Kidney epithelial cell (primary cell): Measurements from ENCODE around the gene SH3GLB2. TPM values are rescaled to one million over a fixed set of nuclear protein-coding genes. Genes with fewer than 3 reads are reported as not detected.
"Not testable (repeated sequence)": the region's sequence is repeated elsewhere in the genome, so short reads cannot be mapped to it uniquely, and the experiment has no call there.

Source experiments
- DNase-seq: peaks from one replicate; pipeline ENCODE4 v3.0.0-alpha.2; 2010; ENCODE audit warnings: low read depth
- H3K27me3 ChIP-seq: 2 replicates; pipeline ENCODE4 v1.6.0; 2011; ENCODE audit warnings: low read length; ENCODE audit not compliant: control insufficient read depth, insufficient read depth
- H3K36me3 ChIP-seq: 2 replicates; pipeline ENCODE4 v1.5.1; 2011; ENCODE audit warnings: low read length; ENCODE audit not compliant: control insufficient read depth, insufficient read depth
- H3K4me3 ChIP-seq: 2 replicates; pipeline ENCODE4 v1.5.1; 2011; ENCODE audit warnings: low read depth, mild to moderate bottlenecking, control low read depth, low read length
- total RNA-seq: library from RNA; depleted of rRNA; stranded (reverse); fragments of >200 nt; gene quantifications from 2 replicates; pipeline ENCODE4 v1.2.3, GENCODE V29; 2015
- TF ChIP-seq, protein P1 (sequence below): IDR thresholded peaks from 2 replicates; pipeline ENCODE4 v1.5.1; 2011; ENCODE audit warnings: mild to moderate bottlenecking, moderate library complexity, low read length, control low read depth, inconsistent platforms; ENCODE audit not compliant: insufficient read depth, poor library complexity, severe bottlenecking

Gene SH3GLB2
- total RNA-seq, 1 donor from 2014 or later = 101 TPM

DNA sequence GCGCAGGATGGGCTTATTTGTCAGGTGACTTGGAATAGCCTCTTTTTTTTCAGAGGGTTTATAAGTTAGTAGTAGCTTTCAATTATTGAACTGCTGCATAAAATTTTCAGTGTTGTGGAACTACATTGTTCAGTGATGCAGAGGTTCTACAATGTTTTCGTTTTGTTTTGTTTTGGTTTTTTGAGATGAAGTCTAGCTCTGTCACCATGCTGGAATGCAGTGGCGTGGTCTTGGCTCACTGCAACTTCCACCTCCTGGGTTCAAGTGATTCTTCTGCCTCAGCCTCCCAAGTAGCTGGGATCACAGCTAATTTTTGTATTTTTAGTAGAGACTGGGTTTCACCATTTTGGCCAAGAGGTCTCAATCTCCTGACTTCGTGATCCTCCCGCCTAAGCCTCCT is 58.6 kb downstream of the SH3GLB2 start:
- DNase-seq = no peak
- TF ChIP-seq, protein P1, sequence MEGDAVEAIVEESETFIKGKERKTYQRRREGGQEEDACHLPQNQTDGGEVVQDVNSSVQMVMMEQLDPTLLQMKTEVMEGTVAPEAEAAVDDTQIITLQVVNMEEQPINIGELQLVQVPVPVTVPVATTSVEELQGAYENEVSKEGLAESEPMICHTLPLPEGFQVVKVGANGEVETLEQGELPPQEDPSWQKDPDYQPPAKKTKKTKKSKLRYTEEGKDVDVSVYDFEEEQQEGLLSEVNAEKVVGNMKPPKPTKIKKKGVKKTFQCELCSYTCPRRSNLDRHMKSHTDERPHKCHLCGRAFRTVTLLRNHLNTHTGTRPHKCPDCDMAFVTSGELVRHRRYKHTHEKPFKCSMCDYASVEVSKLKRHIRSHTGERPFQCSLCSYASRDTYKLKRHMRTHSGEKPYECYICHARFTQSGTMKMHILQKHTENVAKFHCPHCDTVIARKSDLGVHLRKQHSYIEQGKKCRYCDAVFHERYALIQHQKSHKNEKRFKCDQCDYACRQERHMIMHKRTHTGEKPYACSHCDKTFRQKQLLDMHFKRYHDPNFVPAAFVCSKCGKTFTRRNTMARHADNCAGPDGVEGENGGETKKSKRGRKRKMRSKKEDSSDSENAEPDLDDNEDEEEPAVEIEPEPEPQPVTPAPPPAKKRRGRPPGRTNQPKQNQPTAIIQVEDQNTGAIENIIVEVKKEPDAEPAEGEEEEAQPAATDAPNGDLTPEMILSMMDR = no peak
- peaks cover 4% of the 10 kb centered on the region for H3K36me3 ChIP-seq
- H3K27me3 ChIP-seq = no peaks in the 10 kb centered on the region
- H3K4me3 ChIP-seq = no peak overlapping the region

DNA sequence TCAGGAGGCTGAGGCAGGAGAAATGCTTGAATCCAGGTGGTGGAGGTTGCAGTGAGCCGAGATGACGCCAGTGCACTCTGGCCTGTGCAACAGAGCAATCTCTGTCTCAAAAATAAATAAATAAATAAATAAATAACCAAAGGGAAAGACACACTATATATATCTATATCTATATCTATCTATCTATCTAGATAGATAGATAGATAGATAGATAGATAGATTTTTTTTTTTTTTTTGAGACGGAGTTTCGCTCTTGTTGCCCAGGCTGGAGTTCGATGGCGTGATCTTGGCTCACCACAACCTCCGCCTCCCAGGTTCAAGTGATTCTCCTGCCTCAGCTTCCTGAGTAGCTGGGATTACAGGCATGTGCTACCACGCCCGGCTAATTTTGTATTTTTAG is 66.7 kb downstream of the SH3GLB2 start:
- not testable (repeated sequence) for H3K4me3 ChIP-seq, H3K36me3 ChIP-seq, DNase-seq, H3K27me3 ChIP-seq

Other genes starting within 250 kb of the SH3GLB2 start
- gene TBC1D13, start 241.1 kb downstream of the SH3GLB2 start, total RNA-seq = 17.7 and 19.0 TPM in 2 replicates
- 18.8 and 20.5 TPM in 2 replicates for gene ENDOG, start 209.8 kb downstream of the SH3GLB2 start, total RNA-seq
- gene SPOUT1, start 198.5 kb downstream of the SH3GLB2 start, total RNA-seq = 33.1 and 61.1 TPM in 2 replicates
- 6.8 and 9.4 TPM in 2 replicates for gene KYAT1, start 146.4 kb downstream of the SH3GLB2 start, total RNA-seq
- gene LRRC8A, start 146.2 kb downstream of the SH3GLB2 start, total RNA-seq = 138 and 155 TPM in 2 replicates
- 17.8 and 21.2 TPM in 2 replicates for gene PHYHD1, start 107.3 kb downstream of the SH3GLB2 start, total RNA-seq
- gene DOLK, start 80.7 kb downstream of the SH3GLB2 start, total RNA-seq = 29.6 and 30.8 TPM in 2 replicates
- gene NUP188, start 80.6 kb downstream of the SH3GLB2 start, total RNA-seq = 35.5 and 39.9 TPM in 2 replicates
- gene MIGA2, start 8.3 kb upstream of the SH3GLB2 start, total RNA-seq = 21.6 and 22.7 TPM in 2 replicates
- 15.3 and 15.5 TPM in 2 replicates for gene DOLPP1, start 52.8 kb upstream of the SH3GLB2 start, total RNA-seq
- 29.1 and 29.4 TPM in 2 replicates for gene CRAT, start 82.5 kb upstream of the SH3GLB2 start, total RNA-seq
- gene PTPA, start 83.1 kb upstream of the SH3GLB2 start, total RNA-seq = 156 and 167 TPM in 2 replicates
- 51.8 and 60.4 TPM in 2 replicates for gene IER5L, start 149.9 kb upstream of the SH3GLB2 start, total RNA-seq